Hematopoietic multipotent progenitor cell (in vitro differentiated cells): ENCODE data around the gene SLC8A2. TPM values are rescaled to one million over a fixed set of nuclear protein-coding genes. Genes with fewer than 3 reads are reported as not detected.
"Not testable (repeated sequence)": the region's sequence is repeated elsewhere in the genome, so short reads cannot be mapped to it uniquely, and the experiment has no call there.

Source experiments
- DNase-seq, 3 donors: peaks; one replicate each; pipeline ENCODE4 v3.0.0-alpha.2; 2011 to 2015; ENCODE audit warnings: low read depth in 2 of 3, low spot score in 2 of 3
- total RNA-seq: library from RNA; depleted of rRNA; stranded (reverse); fragments of >200 nt; gene quantifications from one replicate; pipeline ENCODE4 v1.2.3, GENCODE V29; 2012

Gene SLC8A2
- total RNA-seq, 1 donor: under 0.01 TPM

GRCh38 chr19:47389150-47389556 is 82.5 kb downstream of the SLC8A2 start:
- DNase-seq: no peak

- DNase-seq: not testable (repeated sequence)
Observed at GRCh38 chr19:47388721-47389120, 83.0 kb downstream of the SLC8A2 start.

- not testable (repeated sequence) for DNase-seq
Observed at GRCh38 chr19:47387623-47388022, 84.1 kb downstream of the SLC8A2 start.

GRCh38 chr19:47386582-47386981 is 85.1 kb downstream of the SLC8A2 start:
- DNase-seq: not testable (repeated sequence)

- not testable (repeated sequence) for DNase-seq
Observed at GRCh38 chr19:47384533-47384932, 87.2 kb downstream of the SLC8A2 start.

GRCh38 chr19:47383890-47384289 is 87.8 kb downstream of the SLC8A2 start:
- DNase-seq: not testable (repeated sequence)

GRCh38 chr19:47381653-47382279 is 89.9 kb downstream of the SLC8A2 start:
- DNase-seq: peak in 2 of 3 donors; percentile 62 to 71

GRCh38 chr19:47381121-47381520 is 90.6 kb downstream of the SLC8A2 start:
- DNase-seq: no peak

- no peak for DNase-seq
Observed at GRCh38 chr19:47380559-47380958, 91.1 kb downstream of the SLC8A2 start.

- no peak for DNase-seq
Observed at GRCh38 chr19:47379381-47379938, 92.2 kb downstream of the SLC8A2 start.

- no peak for DNase-seq
Observed at GRCh38 chr19:47378246-47378645, 93.4 kb downstream of the SLC8A2 start.

Other genes with a start within 250 kb of the SLC8A2 start
- gene BBC3, start 240.7 kb downstream of the SLC8A2 start, total RNA-seq: 5.7 TPM
- gene CCDC9, start 215.4 kb downstream of the SLC8A2 start, total RNA-seq: 6.5 TPM
- gene INAFM1, start 197.0 kb downstream of the SLC8A2 start, total RNA-seq: 2.2 TPM
- gene C5AR1, start 162.0 kb downstream of the SLC8A2 start, total RNA-seq: 0.81 TPM
- 0.81 TPM for gene C5AR2, start 139.7 kb downstream of the SLC8A2 start, total RNA-seq
- gene DHX34, start 122.6 kb downstream of the SLC8A2 start, total RNA-seq: 18.0 TPM
- under 0.01 TPM for gene MEIS3, start 52.4 kb downstream of the SLC8A2 start, total RNA-seq
- 6.7 TPM for gene KPTN, start 12.3 kb upstream of the SLC8A2 start, total RNA-seq
- 50.4 TPM for gene NAPA, start 43.2 kb upstream of the SLC8A2 start, total RNA-seq
- gene ZNF541, start 101.3 kb upstream of the SLC8A2 start, total RNA-seq: under 0.01 TPM
- gene BICRA, start 137.2 kb upstream of the SLC8A2 start, total RNA-seq: 10.8 TPM
- gene EHD2, start 241.5 kb upstream of the SLC8A2 start, total RNA-seq: 51.7 TPM